HepG2 (cell line): ENCODE data around the gene KLHL30. TPM values are rescaled to one million over a fixed set of nuclear protein-coding genes. Genes with fewer than 3 reads are reported as not detected.

ENCODE experiments used
- DPF2 ChIP-seq: sonication (generic); formaldehyde crosslinking; IDR thresholded peaks from 2 replicates; pipeline ENCODE4 v1.4.0; 2020; ENCODE audit warnings: mild to moderate bottlenecking, low read depth, missing genetic modification reagents, borderline replicate concordance
- GZF1 ChIP-seq: sonication (generic); formaldehyde crosslinking; IDR thresholded peaks from 2 replicates; pipeline ENCODE4 v1.5.1; 2020; ENCODE audit warnings: mild to moderate bottlenecking, missing genetic modification reagents
- PHF8 ChIP-seq: sonication (generic); formaldehyde crosslinking; IDR thresholded peaks from 2 replicates; pipeline ENCODE4 v1.5.0; 2020; ENCODE audit warnings: missing genetic modification reagents
- RAD21 ChIP-seq: fragments of 450-650 bp; formaldehyde crosslinking; IDR thresholded peaks from 2 replicates; pipeline ENCODE4 v1.5.0; 2020; ENCODE audit warnings: mild to moderate bottlenecking
- REL ChIP-seq: sonication (generic); formaldehyde crosslinking; conservative IDR thresholded peaks from 2 replicates; pipeline ENCODE4 v1.8.0; 2022; ENCODE audit warnings: mild to moderate bottlenecking, missing genetic modification reagents, moderate library complexity
- RXRB ChIP-seq: IDR thresholded peaks from 2 replicates; pipeline ENCODE4 v1.6.1; 2016; ENCODE audit warnings: borderline replicate concordance, missing genetic modification reagents, missing compliant biosample characterization
- SALL1 ChIP-seq: sonication (generic); formaldehyde crosslinking; IDR thresholded peaks from 2 replicates; pipeline ENCODE4 v1.8.0; 2022; ENCODE audit warnings: mild to moderate bottlenecking, missing genetic modification reagents
- U2AF2 ChIP-seq: fragments of 200-400 bp; formaldehyde crosslinking; IDR thresholded peaks from 2 replicates; pipeline ENCODE4 v1.6.1; 2017; ENCODE audit warnings: low read depth, mild to moderate bottlenecking, low read length
- ZFP36L2 ChIP-seq: sonication (generic); formaldehyde crosslinking; IDR thresholded peaks from 2 replicates; pipeline ENCODE4 v1.4.0; 2020; ENCODE audit warnings: missing genetic modification reagents
- ZNF282 ChIP-seq: fragments of 450-650 bp; IDR thresholded peaks from 2 replicates; pipeline ENCODE4 v1.6.1; 2018; ENCODE audit not compliant: partially characterized antibody
- ZNF558 ChIP-seq: sonication (generic); formaldehyde crosslinking; IDR thresholded peaks from 2 replicates; pipeline ENCODE4 v1.9.0; 2022; ENCODE audit warnings: mild to moderate bottlenecking, missing genetic modification reagents, borderline replicate concordance
- ZNF629 ChIP-seq: sonication (generic); formaldehyde crosslinking; conservative IDR thresholded peaks from 2 replicates; pipeline ENCODE4 v1.5.0; 2020; ENCODE audit warnings: missing genetic modification reagents
- ZNF83 ChIP-seq: sonication (generic); formaldehyde crosslinking; IDR thresholded peaks from 2 replicates; pipeline ENCODE4 v1.4.0; 2020; ENCODE audit warnings: missing genetic modification reagents, mild to moderate bottlenecking, borderline replicate concordance
- ZNF839 ChIP-seq: sonication (generic); formaldehyde crosslinking; IDR thresholded peaks from 2 replicates; pipeline ENCODE4 v1.4.0; 2020; ENCODE audit warnings: missing genetic modification reagents, mild to moderate bottlenecking, borderline replicate concordance
- ZSCAN25 ChIP-seq: sonication (generic); formaldehyde crosslinking; IDR thresholded peaks from 2 replicates; pipeline ENCODE4 v1.8.0; 2022; ENCODE audit warnings: mild to moderate bottlenecking, missing genetic modification reagents
- polyA plus RNA-seq, 8 experiments: library from polyadenylated mRNA; depleted of rRNA in 3 of 8; stranded (reverse) in 7 of 8; unstranded in 1 of 8; fragments of >200 nt; fragmentation: Illumina TruSeq in 4 of 8; extraction: Trizol in 4 of 8; gene quantifications; 2 replicates each; pipeline versions ENCODE4 v1.2.1 to v1.2.3, GENCODE V29; 2011 to 2016; ENCODE audit warnings: low read depth in 4 of 8, missing spikeins in 1 of 8, mixed read lengths in 1 of 8; ENCODE audit not compliant: insufficient read depth in 1 of 8
- total RNA-seq, 5 experiments: library from RNA; depleted of rRNA; stranded (reverse); fragments of >200 nt; fragmentation: Illumina TruSeq; extraction: Trizol; gene quantifications; 2 replicates each; pipeline ENCODE4 v1.2.3, GENCODE V29; 2016; ENCODE audit warnings: low read depth in 1 of 5
- TF ChIP-seq, protein P1 (sequence below): sonication (generic); formaldehyde crosslinking; IDR thresholded peaks from 2 replicates; pipeline ENCODE4 v1.4.0; 2020; ENCODE audit warnings: missing genetic modification reagents, mild to moderate bottlenecking, borderline replicate concordance
- TF ChIP-seq, protein P2 (sequence below): sonication (generic); formaldehyde crosslinking; IDR thresholded peaks from 2 replicates; pipeline ENCODE4 v1.5.0; 2020; ENCODE audit warnings: mild to moderate bottlenecking, missing genetic modification reagents, borderline replicate concordance
- TF ChIP-seq, protein P3 (sequence below): sonication (generic); formaldehyde crosslinking; conservative IDR thresholded peaks from 2 replicates; pipeline ENCODE4 v1.8.1; 2023; ENCODE audit warnings: missing genetic modification reagents

The KLHL30 gene
- total and polyA plus RNA-seq, 2 of the 13 experiments (the other 11 are each of a cell fraction or from before 2014, with no cell fraction given) = 0.05 TPM; not detected in 1

DNA sequence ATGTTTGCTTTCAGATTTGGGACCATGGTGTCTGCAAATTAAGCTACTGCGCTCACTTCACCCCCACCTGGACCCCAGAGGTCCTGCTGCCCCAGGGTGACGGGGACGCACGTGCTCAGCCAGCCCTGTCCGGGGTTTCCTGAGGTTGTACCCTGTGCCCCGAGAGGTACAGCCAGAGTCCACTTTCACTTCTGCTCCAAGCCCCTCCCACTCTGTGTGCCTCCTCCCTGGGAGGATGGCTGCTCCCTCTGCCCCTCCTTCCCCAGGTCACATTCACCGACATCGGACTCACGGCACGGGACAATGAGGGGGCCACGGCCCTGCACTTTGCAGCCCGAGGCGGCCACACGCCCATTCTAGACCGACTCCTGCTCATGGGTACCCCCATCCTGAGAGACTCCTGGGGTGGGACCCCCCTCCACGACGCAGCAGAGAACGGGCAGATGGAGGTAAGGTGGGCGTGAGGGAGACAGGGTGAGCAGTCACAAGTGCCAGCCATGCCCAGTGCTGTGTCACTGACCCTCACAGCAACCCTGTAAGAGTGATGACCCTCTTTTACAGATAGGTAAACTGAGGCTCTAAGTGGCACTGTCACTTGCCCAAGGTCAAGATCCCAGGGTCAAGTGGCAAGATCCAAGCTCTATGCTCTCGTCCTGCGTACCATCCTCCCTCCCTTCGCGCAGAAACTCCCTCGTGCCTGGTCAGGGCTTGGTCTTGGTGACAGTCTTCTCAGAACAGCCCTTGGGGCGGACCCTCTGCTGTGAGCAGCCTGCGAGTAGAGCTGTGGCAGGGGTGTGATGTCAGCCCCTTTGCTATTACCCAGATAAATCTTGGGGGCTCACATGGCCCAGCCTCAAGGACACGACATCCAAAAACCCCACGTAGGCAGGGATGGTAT, 30.7 kb upstream of the KLHL30 start (continued):
- TF ChIP-seq DPF2 (CRISPR knock-in tag) (no peak), ZNF839 (CRISPR knock-in tag) (peak; percentile 52; the same call in 1 of the 2 replicates), RAD21 (CRISPR knock-in tag) (no peak), REL (CRISPR knock-in tag) (no peak), RXRB (CRISPR knock-in tag) (peak; percentile 68; the same call in 1 of the 2 replicates), ZNF282 (no peak), ZNF629 (peak; percentile 79), ZFP36L2 (CRISPR knock-in tag) (0 out of 2 replicates have a peak, but pooled peaks have one; percentile 53), SALL1 (CRISPR knock-in tag) (peak; percentile 66; the same call in 1 of the 2 replicates), PHF8 (CRISPR knock-in tag) (peak; percentile 60), GZF1 (peak; percentile 84; the same call in 1 of the 2 replicates), U2AF2 (no peak), ZNF83 (CRISPR knock-in tag) (no peak), ZSCAN25 (peak; percentile 45; the same call in 1 of the 2 replicates), ZNF558 (peak; percentile 84; the same call in 1 of the 2 replicates)
- TF ChIP-seq, protein P1, sequence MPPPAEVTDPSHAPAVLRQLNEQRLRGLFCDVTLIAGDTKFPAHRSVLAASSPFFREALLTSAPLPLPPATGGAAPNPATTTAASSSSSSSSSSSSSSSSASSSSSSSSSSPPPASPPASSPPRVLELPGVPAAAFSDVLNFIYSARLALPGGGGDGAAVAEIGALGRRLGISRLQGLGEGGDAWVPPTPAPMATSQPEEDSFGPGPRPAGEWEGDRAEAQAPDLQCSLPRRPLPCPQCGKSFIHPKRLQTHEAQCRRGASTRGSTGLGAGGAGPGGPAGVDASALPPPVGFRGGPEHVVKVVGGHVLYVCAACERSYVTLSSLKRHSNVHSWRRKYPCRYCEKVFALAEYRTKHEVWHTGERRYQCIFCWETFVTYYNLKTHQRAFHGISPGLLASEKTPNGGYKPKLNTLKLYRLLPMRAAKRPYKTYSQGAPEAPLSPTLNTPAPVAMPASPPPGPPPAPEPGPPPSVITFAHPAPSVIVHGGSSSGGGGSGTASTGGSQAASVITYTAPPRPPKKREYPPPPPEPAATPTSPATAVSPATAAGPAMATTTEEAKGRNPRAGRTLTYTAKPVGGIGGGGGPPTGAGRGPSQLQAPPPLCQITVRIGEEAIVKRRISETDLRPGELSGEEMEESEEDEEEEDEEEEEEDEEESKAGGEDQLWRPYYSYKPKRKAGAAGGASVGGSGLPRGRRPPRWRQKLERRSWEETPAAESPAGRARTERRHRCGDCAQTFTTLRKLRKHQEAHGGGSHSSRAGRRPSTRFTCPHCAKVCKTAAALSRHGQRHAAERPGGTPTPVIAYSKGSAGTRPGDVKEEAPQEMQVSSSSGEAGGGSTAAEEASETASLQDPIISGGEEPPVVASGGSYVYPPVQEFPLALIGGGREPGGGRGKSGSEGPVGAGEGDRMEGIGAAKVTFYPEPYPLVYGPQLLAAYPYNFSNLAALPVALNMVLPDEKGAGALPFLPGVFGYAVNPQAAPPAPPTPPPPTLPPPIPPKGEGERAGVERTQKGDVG (CRISPR knock-in tag) = no peak
- TF ChIP-seq, protein P2, sequence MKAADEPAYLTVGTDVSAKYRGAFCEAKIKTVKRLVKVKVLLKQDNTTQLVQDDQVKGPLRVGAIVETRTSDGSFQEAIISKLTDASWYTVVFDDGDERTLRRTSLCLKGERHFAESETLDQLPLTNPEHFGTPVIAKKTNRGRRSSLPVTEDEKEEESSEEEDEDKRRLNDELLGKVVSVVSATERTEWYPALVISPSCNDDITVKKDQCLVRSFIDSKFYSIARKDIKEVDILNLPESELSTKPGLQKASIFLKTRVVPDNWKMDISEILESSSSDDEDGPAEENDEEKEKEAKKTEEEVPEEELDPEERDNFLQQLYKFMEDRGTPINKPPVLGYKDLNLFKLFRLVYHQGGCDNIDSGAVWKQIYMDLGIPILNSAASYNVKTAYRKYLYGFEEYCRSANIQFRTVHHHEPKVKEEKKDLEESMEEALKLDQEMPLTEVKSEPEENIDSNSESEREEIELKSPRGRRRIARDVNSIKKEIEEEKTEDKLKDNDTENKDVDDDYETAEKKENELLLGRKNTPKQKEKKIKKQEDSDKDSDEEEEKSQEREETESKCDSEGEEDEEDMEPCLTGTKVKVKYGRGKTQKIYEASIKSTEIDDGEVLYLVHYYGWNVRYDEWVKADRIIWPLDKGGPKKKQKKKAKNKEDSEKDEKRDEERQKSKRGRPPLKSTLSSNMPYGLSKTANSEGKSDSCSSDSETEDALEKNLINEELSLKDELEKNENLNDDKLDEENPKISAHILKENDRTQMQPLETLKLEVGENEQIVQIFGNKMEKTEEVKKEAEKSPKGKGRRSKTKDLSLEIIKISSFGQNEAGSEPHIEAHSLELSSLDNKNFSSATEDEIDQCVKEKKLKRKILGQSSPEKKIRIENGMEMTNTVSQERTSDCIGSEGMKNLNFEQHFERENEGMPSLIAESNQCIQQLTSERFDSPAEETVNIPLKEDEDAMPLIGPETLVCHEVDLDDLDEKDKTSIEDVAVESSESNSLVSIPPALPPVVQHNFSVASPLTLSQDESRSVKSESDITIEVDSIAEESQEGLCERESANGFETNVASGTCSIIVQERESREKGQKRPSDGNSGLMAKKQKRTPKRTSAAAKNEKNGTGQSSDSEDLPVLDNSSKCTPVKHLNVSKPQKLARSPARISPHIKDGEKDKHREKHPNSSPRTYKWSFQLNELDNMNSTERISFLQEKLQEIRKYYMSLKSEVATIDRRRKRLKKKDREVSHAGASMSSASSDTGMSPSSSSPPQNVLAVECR = peak; percentile 61; the same call in 1 of the 2 replicates
- TF ChIP-seq, protein P3, sequence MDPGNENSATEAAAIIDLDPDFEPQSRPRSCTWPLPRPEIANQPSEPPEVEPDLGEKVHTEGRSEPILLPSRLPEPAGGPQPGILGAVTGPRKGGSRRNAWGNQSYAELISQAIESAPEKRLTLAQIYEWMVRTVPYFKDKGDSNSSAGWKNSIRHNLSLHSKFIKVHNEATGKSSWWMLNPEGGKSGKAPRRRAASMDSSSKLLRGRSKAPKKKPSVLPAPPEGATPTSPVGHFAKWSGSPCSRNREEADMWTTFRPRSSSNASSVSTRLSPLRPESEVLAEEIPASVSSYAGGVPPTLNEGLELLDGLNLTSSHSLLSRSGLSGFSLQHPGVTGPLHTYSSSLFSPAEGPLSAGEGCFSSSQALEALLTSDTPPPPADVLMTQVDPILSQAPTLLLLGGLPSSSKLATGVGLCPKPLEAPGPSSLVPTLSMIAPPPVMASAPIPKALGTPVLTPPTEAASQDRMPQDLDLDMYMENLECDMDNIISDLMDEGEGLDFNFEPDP (CRISPR knock-in tag) = no peak
